ENCODE data around the gene SFXN5. TPM values are rescaled to one million over a fixed set of nuclear protein-coding genes. Genes with fewer than 3 reads are reported as not detected.

The SFXN5 gene
- total RNA-seq, 1 experiment from 2014 or later: 25.9 TPM

- Mint-ChIP-seq H3K27me3 (ENCODE audit: low read depth) (peaks cover 41% of the 10 kb centered on the region), H3K9me3 (no peaks in the 10 kb centered on the region)
- no peak for TF ChIP-seq ERG (CRISPR knock-in tag; IDR thresholded peaks at IDR 0.05)
- no peak for TF ChIP-seq OVOL2 (CRISPR knock-in tag; IDR thresholded peaks at IDR 0.05; ENCODE audit: borderline replicate concordance)
- TF ChIP-seq SMAD3 (CRISPR knock-in tag; IDR thresholded peaks at IDR 0.05; ENCODE audit: borderline replicate concordance): no peak
- no peak for TF ChIP-seq AR (CRISPR knock-in tag; IDR thresholded peaks at IDR 0.05)
- no peak for TF ChIP-seq ZBTB21 (CRISPR knock-in tag; IDR thresholded peaks at IDR 0.05; ENCODE audit: borderline replicate concordance)
- TF ChIP-seq RORB (CRISPR knock-in tag; IDR thresholded peaks at IDR 0.05): no peak
- no peak for TF ChIP-seq ATF6 (CRISPR knock-in tag; IDR thresholded peaks at IDR 0.05)
- TF ChIP-seq USF1 (CRISPR knock-in tag; IDR thresholded peaks at IDR 0.05): no peak
- no peak for TF ChIP-seq CBFB (CRISPR knock-in tag; IDR thresholded peaks at IDR 0.05; ENCODE audit: low read depth)
- no peak for TF ChIP-seq FOXK1 (CRISPR knock-in tag; IDR thresholded peaks at IDR 0.05)
- TF ChIP-seq ZNF317 (CRISPR knock-in tag; IDR thresholded peaks at IDR 0.05; ENCODE audit: borderline replicate concordance, low read depth): no peak
- TF ChIP-seq NFE2L1 (CRISPR knock-in tag; IDR thresholded peaks at IDR 0.05): no peak
- TF ChIP-seq ZNF532 (CRISPR knock-in tag; IDR thresholded peaks at IDR 0.05; ENCODE audit: borderline replicate concordance): no peak
- TF ChIP-seq MYBL2 (CRISPR knock-in tag; IDR thresholded peaks at IDR 0.05): no peak
Measured at GRCh38 chr2:72938455-72938854, 133.1 kb downstream of the SFXN5 start.

GRCh38 chr2:72937356-72937669, 134.2 kb downstream of the SFXN5 start:
- Mint-ChIP-seq H3K27ac (no peak overlapping the region), H3K9me3 (no peaks in the 10 kb centered on the region), H3K27me3 (ENCODE audit: low read depth) (peaks cover 50% of the 10 kb centered on the region), H3K4me1 (peaks cover 57% of the 10 kb centered on the region), H3K36me3 (peaks cover 10% of the 10 kb centered on the region), H3K4me3 (no peak overlapping the region)
- POLR2A ChIA-PET: no interaction called here
- CTCF ChIA-PET: interaction anchor here (1.0 to 14.9 kb wide), 6 partner anchors 13 to 50 kb away, joined by 3 to 218 read pairs (median 14); partner anchors contain the start of gene SPR
- ATAC-seq: peak; percentile 27
- DNase-seq (ENCODE audit: low spot score): no peak
- TF ChIP-seq SP1 (CRISPR knock-in tag; conservative IDR thresholded peaks at IDR 0.05) (no peak), ZSCAN18 (CRISPR knock-in tag; IDR thresholded peaks at IDR 0.05) (no peak), ELF4 (CRISPR knock-in tag; IDR thresholded peaks at IDR 0.05; ENCODE audit: low read depth) (no peak), FOXP1 (CRISPR knock-in tag; IDR thresholded peaks at IDR 0.05; ENCODE audit: borderline replicate concordance) (0 out of 2 replicates have a peak, but pooled peaks have one; percentile 21), NFATC4 (CRISPR knock-in tag; IDR thresholded peaks at IDR 0.05) (no peak)

More at GRCh38 chr2:72938455-72938854, 133.1 kb downstream of the SFXN5 start:
- POLR2A ChIA-PET: interaction anchor here (0.8 kb wide), 1 partner anchor 13 kb away, joined by 3 read pairs; no protein-coding TSS in a partner anchor
- CTCF ChIA-PET: interaction anchor here (0.9 to 14.9 kb wide), 3 partner anchors 12 to 51 kb away, joined by 3 to 218 read pairs (median 50); partner anchors contain the start of gene SPR
- Mint-ChIP-seq H3K27ac (no peak overlapping the region), H3K4me3 (no peak overlapping the region), H3K36me3 (peaks cover 10% of the 10 kb centered on the region), H3K4me1 (peaks cover 57% of the 10 kb centered on the region)
- no peak for ATAC-seq
- no peak for DNase-seq (ENCODE audit: low spot score)
